ENCODE results near the gene SIX3.

Gene SIX3

DNA sequence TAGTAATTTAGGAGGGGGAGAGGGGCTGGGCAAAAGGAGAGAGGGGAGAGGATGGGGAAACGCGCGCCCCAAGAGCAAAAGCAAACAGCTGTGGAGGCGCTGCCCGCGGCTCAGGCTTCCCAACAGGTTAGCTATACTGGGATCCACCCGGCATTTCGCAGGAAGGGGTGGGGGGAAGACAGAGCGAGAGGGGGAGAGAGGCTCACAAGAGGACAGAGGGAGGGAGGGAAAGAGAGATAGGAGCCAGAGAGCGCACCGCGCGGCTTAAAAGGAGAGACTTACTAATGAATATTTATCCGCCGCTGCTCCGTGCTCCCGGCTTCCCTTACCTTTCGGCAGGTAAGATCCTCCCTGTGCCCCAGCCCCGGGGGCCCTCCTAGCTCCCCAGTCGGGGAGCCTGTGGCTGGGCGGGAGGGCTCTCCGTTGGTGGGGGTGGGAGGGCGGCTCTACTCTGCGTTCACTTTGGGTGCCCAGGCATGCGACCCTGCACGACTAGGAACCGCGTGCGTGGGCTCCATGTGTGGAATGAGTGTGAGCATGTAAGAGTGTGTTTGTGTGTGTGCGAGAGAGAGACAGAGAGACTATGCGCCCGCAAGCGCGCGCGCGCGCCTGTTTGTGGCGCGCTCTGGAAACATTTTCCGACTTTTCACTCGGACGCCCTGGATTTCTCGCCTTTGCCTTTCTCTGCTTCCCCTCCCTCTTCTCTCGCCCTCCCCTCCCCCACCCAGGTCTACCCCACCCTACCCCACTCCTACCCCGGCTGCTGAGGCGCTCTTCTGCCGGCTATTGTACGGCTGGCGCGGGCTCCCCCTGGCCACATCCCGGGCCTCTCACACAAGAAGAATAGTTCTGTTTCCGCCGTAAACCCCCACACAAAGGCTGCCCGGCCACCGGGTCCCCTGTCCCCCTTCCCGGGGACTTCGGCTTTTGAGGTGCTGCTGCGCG is 7.2 kb upstream of the SIX3 start:
- Histone ChIP-seq H3K27me3 (ENCODE audit: low read depth) (no peaks in the 10 kb centered on the region), H3K36me3 (replicated peaks) (no peaks in the 10 kb centered on the region; the same call in 1 of the 2 replicates), H3K4me3 (peak overlapping the region; percentile 46), H3K4me1 (peaks cover 21% of the 10 kb centered on the region), H3K9me3 (no peaks in the 10 kb centered on the region)
- DNase-seq (ENCODE audit: low spot score in 2 of 2) = peak; percentile 54 to 81
- in situ Hi-C loops (cut with MboI; ENCODE audit: low sequenced_read_pairs) = no loop called here

DNA sequence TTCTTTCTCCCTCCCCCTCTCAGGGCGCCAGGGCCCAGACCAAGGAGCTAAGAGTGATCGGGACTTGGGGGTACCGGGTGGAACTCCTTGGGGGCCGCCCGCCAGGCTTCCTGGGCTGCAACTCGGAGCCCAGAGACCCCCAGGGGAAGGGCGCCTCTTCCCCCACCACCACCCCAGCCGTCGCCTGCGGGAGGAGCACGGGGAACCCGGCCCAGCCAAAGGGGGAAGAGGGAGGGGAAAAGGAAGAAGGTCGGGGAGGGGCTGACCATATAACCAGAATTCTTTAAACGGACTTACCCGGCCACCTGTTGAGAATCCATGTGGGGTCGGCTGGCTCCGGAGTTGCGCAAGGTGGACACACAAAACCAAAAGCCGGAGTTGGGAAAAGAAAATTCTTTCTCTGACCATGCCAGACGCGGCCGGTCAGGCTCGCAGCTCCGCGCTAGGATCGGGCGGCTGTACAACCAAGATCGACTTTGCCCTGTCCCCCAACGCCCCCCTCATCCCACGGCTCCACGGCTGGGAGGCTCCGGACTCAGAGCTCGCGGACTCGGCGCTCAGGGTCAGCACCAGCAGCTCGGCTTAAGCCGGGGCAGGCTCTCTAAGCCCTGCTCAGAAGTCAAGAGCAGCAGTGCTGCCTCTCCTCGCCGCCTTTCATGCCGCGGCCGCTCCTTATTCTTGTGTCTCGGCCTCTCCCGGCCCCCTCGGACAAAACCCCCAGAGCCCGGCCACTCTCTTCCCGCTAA is 6.3 kb upstream of the SIX3 start:
- H3K27me3 ChIP-seq (ENCODE audit: low read depth) = no peaks in the 10 kb centered on the region

DNA sequence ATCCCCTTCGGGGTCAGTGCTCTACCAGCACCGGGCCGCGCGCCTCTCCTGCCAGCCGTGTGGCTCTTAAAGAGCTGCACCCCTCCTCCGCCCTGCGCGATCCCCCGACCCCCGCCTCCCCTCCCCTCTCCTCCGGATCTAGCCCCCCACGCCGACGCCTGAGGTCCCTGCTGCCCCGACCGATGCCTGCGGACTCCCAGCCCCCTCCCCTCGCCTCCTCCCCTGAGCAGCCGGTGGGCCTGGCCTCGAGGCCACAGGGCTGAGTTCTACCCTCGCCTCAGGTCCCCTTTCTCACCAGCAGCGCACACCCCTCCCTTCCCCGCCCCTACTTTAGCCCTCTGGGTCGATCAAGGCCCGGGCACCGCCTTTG is 5.8 kb upstream of the SIX3 start:
- Histone ChIP-seq H3K36me3 (replicated peaks) (no peaks in the 10 kb centered on the region; the same call in 1 of the 2 replicates), H3K9me3 (no peaks in the 10 kb centered on the region), H3K27me3 (ENCODE audit: low read depth) (no peaks in the 10 kb centered on the region), H3K4me3 (peak overlapping the region; percentile 46), H3K4me1 (peaks cover 33% of the 10 kb centered on the region)
- no peak for DNase-seq (ENCODE audit: low spot score in 2 of 2)
- in situ Hi-C loops (cut with MboI; ENCODE audit: low sequenced_read_pairs) = no loop called here

More for the DNA sequence above, 6.3 kb upstream of the SIX3 start:
- peaks cover 28% of the 10 kb centered on the region for H3K4me1 ChIP-seq
- peak overlapping the region; percentile 46 for H3K4me3 ChIP-seq
- H3K36me3 ChIP-seq (replicated peaks) = no peaks in the 10 kb centered on the region; the same call in 1 of the 2 replicates
- H3K9me3 ChIP-seq = no peaks in the 10 kb centered on the region
- peak in 1 of 2 experiments; percentile 61 for DNase-seq (ENCODE audit: low spot score in 2 of 2)
- in situ Hi-C loops (cut with MboI; ENCODE audit: low sequenced_read_pairs) = no loop called here

DNA sequence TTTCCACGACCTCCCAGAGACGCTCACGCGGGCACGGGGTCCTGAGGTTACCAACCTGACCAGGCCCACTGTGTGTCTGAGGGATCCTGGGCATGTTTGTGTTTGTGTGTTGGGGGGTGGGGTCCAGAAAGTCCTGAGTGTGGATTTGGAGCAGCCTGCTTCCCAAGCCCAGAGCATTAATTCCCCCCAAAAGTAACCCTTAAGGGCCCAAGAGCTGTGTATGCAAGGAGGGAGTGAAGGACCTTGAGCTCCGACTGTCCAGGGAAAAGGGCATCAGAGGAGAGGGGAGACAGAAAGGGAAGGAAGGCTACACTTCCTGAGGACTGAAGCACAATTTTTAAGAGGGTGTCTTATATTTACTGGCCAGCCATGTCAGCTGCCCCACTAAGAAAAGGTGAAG is 5.2 kb upstream of the SIX3 start:
- Histone ChIP-seq H3K4me1 (peaks cover 39% of the 10 kb centered on the region), H3K36me3 (replicated peaks) (no peaks in the 10 kb centered on the region; the same call in 1 of the 2 replicates), H3K9me3 (no peaks in the 10 kb centered on the region), H3K27me3 (ENCODE audit: low read depth) (no peaks in the 10 kb centered on the region), H3K4me3 (no peak overlapping the region)
- no peak for DNase-seq (ENCODE audit: low spot score in 2 of 2)
- in situ Hi-C loops (cut with MboI; ENCODE audit: low sequenced_read_pairs) = no loop called here

DNA sequence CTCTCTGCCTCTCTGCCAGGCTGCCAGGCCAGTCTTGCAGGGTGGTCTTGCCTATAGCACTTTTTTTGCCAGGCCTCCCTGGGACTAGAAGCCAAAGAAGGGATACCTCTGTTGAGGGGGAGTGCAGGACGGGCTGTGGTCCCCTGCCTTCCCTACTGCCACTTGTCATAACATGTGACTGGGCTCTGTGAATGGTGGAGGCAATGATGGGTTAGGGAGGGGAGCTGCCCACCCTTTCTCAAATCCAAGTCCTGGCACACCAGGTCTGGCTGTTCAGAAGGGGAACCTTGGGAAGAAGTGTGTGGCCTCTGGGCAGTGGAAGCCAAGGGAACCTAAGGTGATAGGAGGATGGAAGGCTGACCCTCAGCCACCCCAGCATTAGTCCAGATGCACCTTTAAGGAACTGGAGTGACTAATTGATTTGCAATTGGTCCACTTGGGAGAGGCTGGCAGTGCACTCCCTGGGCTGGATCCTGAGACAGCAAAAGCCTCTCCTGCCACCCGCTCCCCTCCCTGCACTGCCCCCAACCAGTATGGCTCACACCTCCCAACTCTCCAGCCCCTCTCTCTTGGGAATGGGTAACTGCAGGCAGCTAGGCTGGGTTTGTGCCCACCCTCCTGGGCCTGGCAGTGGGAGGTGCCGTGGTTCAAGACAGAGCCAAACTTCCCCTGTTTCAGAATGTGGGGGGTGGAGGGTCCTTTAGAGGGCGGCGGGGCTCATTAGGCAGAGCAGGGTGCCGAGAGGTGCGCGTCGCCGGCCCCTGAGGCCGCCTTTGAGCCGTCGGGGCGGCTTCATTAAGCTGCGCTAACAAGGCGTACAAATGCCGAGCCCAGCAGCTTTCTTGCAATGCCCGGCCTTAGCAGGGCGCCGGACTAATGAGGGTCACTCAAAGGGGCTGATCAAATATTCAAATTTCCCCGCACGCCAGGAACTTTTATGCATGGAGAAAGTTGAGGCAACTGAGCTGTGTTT is 4.5 kb upstream of the SIX3 start:
- peaks cover 39% of the 10 kb centered on the region for H3K4me1 ChIP-seq
- no peaks in the 10 kb centered on the region; the same call in 1 of the 2 replicates for H3K36me3 ChIP-seq (replicated peaks)
- H3K27me3 ChIP-seq (ENCODE audit: low read depth) = no peaks in the 10 kb centered on the region
- no peaks in the 10 kb centered on the region for H3K9me3 ChIP-seq
- in situ Hi-C loops (cut with MboI; ENCODE audit: low sequenced_read_pairs) = no loop called here
- peak in 1 of 2 experiments; percentile 44 for DNase-seq (ENCODE audit: low spot score in 2 of 2)
- peak overlapping the region; percentile 54 for H3K4me3 ChIP-seq

DNA sequence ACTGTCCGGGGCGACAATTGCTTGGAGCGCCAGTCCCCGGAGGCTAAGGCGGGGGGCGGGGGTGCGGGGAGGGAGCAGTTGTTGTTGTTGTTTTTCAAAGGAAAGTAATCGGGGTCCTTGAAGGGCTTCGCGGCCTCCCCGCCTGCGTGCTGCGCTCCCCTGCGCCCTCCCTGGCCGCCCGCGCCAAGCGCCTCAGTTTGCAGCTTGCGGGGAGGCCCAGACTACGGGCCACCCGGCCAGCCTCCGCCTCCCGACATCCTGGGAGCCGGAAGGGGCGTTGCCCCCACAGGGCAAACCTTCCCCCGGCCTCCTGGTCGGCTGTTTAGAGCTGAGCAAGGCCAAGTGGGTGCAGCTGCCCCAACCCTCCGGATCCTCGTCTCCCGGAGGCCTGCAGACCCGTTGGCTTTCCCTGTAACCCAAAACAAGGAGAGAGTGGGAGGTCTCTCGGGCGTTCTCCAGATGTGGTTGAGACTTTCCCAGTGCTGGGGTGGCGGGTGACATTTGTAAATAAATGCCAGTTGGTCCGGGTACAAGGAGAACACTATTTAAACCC is 3.7 kb upstream of the SIX3 start:
- Histone ChIP-seq H3K4me3 (peak overlapping the region; percentile 54), H3K9me3 (no peaks in the 10 kb centered on the region), H3K36me3 (replicated peaks) (no peaks in the 10 kb centered on the region), H3K4me1 (peaks cover 39% of the 10 kb centered on the region), H3K27me3 (ENCODE audit: low read depth) (no peaks in the 10 kb centered on the region)
- peak; percentile 92 to 94 for DNase-seq (ENCODE audit: low spot score in 2 of 2)
- in situ Hi-C loops (cut with MboI; ENCODE audit: low sequenced_read_pairs) = no loop called here

DNA sequence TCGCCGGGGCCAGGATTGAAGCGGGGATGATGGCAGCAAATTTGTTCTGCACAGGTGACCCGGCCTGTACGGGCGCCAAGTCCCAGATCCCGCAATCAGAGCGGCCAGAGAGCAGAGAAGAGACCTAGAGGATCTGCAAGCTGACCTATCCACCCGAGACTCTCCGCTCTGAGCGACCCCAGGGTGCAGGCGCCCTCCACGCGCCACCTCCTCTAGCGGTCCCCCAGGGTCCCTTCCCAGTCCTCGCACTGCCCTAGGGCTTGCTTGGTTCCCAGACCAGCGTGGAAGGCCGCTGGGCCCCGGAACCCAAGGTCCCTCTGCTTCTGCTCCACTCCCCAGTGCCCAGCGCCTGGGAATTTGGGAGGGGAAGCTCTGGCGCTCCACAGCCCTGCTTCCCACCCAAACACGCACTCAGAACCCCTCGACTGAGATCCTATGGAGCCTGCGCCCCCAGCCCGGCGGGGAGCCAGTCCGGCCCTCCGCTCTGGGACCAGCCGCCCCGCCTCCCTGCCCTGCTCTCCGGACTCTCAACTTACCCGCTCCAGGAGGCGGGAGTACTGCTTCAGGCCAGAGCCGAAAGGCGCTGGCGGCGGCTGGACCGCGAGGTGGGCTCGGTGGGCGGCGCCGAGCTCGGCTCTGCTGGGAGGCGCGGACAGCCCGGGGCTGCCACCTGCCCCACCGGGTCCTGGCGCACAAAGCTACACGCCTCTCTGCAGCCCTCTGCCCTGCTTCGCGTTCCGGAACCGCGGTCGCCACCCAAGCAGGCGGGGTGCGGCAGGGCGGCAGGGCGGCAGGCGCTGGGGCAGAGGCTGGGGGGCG is 3.0 kb upstream of the SIX3 start:
- Histone ChIP-seq H3K9me3 (no peaks in the 10 kb centered on the region), H3K27me3 (ENCODE audit: low read depth) (no peaks in the 10 kb centered on the region), H3K4me3 (peak overlapping the region; percentile 54), H3K36me3 (replicated peaks) (peaks cover under 1% of the 10 kb centered on the region), H3K4me1 (peaks cover 39% of the 10 kb centered on the region)
- DNase-seq (ENCODE audit: low spot score in 2 of 2) = peak; percentile 52 to 75
- in situ Hi-C loops (cut with MboI; ENCODE audit: low sequenced_read_pairs) = no loop called here

DNA sequence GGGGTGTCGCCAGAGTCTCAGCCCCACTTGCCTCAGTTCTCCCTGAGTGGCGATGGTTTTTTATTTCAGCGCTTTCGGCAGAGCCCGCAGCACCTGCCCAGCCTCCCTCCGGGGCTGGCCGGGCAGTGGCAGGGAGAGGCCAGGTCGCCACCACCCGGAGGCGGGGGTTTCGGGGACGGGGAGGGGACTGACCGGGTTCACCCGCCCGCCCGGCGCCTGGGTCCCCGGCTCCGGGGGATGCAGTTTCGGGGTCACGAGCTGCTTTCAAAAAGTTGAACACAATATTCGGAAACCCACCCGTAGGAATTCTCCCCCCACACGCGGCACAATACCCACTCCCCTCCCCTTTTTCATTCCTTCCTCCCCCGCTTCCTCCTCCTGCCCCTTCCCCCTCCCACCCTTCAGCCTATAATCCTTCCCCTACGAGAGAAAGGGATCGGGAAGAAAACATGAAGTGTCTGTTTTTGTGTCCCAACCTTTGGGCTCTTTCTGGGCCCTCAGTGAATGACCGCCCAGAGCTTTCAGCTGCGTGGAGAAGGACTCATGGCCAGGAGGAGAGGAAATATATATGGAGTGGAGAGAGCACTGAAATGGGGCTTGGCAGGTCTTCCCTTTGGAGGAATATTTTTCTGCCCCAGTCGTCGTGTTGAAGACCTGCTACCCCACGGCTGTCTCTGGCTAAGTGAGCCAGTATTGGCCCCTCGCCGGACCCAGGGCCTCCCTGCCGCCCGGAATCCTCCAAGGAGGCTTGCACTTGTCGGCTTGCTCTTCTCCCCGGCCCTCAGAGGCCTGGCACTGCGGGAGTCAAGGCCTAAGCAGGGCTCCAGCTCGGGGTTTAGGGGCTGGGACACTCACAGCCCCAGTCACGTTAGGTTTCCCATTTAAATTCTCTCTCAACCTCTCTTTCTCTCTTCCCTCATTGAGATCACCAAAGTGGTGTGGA is 2.1 kb upstream of the SIX3 start:
- H3K4me1 ChIP-seq = peaks cover 39% of the 10 kb centered on the region
- H3K4me3 ChIP-seq = peak overlapping the region; percentile 54
- in situ Hi-C loops (cut with MboI; ENCODE audit: low sequenced_read_pairs) = no loop called here
- DNase-seq (ENCODE audit: low spot score in 2 of 2) = peak; percentile 74 to 78
- H3K9me3 ChIP-seq = no peaks in the 10 kb centered on the region
- no peaks in the 10 kb centered on the region for H3K27me3 ChIP-seq (ENCODE audit: low read depth)
- peaks cover 3% of the 10 kb centered on the region for H3K36me3 ChIP-seq (replicated peaks)

DNA sequence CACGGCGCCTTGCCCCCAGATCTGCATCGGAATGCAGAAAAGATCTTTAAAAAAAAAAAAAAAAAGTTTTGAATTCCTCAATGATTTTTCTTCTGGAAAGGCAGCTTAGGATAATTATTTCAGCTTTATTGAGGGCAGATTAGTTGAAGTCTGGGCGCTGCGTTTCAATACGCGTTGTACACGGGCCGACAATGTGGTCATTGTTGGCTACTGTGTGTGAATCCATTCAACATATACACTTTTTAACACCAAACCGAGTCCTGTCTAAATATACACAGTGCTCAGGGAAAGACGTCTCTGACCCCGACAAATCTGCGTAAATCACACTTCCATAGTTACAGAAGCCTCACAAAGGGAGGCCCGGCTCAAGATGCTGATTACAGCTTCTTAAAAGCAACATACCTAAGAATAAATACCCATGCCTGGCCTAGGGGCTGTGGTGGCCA is 1.4 kb upstream of the SIX3 start:
- Histone ChIP-seq H3K36me3 (replicated peaks) (peaks cover 3% of the 10 kb centered on the region), H3K27me3 (ENCODE audit: low read depth) (no peaks in the 10 kb centered on the region), H3K4me3 (peak overlapping the region; percentile 54), H3K4me1 (peaks cover 39% of the 10 kb centered on the region), H3K9me3 (no peaks in the 10 kb centered on the region)
- in situ Hi-C loops (cut with MboI; ENCODE audit: low sequenced_read_pairs) = no loop called here
- DNase-seq (ENCODE audit: low spot score in 2 of 2) = peak; percentile 70 to 71

DNA sequence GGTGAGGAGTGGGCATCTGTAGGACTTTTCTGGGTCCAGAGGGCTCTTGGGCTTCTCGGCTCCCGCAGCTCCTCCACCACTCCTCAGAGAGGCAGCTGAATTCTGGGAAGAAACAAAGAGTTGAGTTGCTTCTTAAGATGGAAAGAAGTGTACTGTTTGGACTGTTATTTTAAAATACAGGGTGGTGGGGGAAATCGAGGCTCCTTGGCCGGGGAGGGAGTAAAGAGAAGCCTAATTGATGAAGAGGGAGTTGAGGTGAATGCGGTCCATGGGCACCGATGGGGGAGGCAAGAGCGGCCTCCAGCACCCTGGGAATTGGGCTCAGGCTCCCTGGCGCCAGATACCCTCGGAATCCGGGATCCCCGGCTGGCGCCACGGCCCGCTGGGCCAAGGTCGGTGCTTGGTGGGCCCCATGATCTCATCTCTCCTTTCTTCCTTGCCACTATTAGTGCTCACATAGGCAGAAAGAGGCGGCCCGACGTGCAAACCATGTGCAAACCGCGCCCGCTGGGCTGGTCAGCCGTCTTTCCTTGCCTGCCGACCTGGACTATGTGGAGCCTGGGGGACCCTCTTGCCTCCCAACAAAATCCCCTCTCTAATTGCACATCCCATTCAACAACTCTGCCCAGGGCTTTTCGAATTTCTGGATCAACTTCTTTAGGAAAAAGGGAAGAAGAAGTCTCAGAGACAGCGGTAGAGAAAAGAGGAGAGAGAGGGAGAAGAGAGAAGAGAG is 604 bp upstream of the SIX3 start:
- Histone ChIP-seq H3K36me3 (replicated peaks) (peaks cover 3% of the 10 kb centered on the region), H3K4me3 (peak overlapping the region; percentile 78), H3K9me3 (no peaks in the 10 kb centered on the region), H3K27me3 (ENCODE audit: low read depth) (no peaks in the 10 kb centered on the region), H3K4me1 (peaks cover 45% of the 10 kb centered on the region)
- in situ Hi-C loops (cut with MboI; ENCODE audit: low sequenced_read_pairs) = no loop called here
- DNase-seq (ENCODE audit: low spot score in 2 of 2) = peak in 1 of 2 experiments; percentile 62

Data from HAP-1 (cell line).